Measurements from ENCODE around the gene SPATA46.

DNA sequence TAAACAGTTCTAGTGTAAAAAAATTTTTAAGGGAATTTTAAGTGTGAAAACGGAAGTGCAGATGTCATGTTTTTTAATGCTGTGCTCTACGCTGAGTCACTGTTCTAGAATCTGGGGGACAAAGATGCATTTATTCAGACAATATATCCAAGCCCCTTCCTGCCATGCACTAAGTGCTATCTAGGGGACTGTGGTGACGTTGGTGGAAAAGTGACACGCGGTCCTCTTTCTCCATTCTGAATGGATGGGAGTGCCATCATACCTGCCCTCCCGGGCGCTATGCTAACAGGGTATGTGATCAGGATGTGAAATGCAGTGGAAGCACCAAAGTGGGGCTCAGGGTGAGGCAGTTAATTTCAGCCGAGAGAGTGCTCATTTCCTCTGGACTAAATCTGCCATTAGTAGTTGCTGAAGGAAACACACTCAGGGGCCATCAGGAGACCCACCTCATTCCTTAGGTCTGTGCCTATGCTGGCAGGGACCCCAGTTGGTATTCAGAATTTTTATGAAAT is 11.5 kb upstream of the SPATA46 start:
- TF ChIP-seq, protein P1, sequence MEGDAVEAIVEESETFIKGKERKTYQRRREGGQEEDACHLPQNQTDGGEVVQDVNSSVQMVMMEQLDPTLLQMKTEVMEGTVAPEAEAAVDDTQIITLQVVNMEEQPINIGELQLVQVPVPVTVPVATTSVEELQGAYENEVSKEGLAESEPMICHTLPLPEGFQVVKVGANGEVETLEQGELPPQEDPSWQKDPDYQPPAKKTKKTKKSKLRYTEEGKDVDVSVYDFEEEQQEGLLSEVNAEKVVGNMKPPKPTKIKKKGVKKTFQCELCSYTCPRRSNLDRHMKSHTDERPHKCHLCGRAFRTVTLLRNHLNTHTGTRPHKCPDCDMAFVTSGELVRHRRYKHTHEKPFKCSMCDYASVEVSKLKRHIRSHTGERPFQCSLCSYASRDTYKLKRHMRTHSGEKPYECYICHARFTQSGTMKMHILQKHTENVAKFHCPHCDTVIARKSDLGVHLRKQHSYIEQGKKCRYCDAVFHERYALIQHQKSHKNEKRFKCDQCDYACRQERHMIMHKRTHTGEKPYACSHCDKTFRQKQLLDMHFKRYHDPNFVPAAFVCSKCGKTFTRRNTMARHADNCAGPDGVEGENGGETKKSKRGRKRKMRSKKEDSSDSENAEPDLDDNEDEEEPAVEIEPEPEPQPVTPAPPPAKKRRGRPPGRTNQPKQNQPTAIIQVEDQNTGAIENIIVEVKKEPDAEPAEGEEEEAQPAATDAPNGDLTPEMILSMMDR (IDR thresholded peaks at IDR 0.05): no peak
- TF ChIP-seq POLR2A (IDR thresholded peaks at IDR 0.05): no peak
